Measurements from ENCODE around the gene EYS. TPM values are rescaled to one million over a fixed set of nuclear protein-coding genes. Genes with fewer than 3 reads are reported as not detected.

EYS gene
- total and polyA plus RNA-seq, 9 of the 15 experiments (the other 6 are each of a cell fraction or from before 2014, with no cell fraction given): 0.03 to 0.36 (median 0.10) TPM; not detected in 2

DNA sequence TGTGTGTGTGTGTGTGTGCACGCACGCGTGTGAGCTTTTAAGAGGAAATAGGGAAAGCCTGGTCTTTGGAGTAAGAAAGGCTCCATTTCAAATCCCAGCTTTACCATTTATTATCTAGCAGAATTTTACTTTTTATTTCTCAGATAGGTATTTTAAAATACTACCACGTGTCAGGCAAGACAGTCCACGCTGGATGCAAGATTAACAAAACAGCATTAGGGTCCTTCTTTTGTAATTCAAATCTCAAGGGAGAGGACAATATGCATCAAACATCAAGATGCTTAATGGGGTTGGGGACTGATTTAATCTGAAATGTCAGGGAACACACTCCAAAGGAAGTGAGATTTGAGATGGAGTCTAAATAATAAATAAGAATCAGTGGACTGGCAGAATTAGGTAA, 1302.6 kb downstream of the EYS start:
- no peak for DNase-seq (ENCODE audit: extremely low read depth in 1 of 4, low spot score in 3 of 4)
- Histone ChIP-seq H3K27me3 (ENCODE audit: control insufficient read depth in 2 of 2, insufficient read depth in 2 of 2, low read length in 2 of 2) (no peaks in the 10 kb centered on the region), H3K27ac (ENCODE audit: extremely low read depth, low read depth, low read length) (no peak overlapping the region), H4K20me1 (replicated peaks; ENCODE audit: control insufficient read depth, insufficient read depth, low read length) (no peaks in the 10 kb centered on the region), H2AFZ (ENCODE audit: low read depth, low read length) (no peak overlapping the region), H3K79me2 (ENCODE audit: control insufficient read depth, insufficient read depth, low read length) (no peaks in the 10 kb centered on the region), H3K9ac (ENCODE audit: insufficient read depth in 1 of 2, low read depth in 2 of 2, low read length in 2 of 2) (no peak overlapping the region), H3K36me3 (ENCODE audit: control insufficient read depth, insufficient read depth, low read length) (no peaks in the 10 kb centered on the region), H3K4me2 (ENCODE audit: insufficient read depth, low read length) (no peak overlapping the region), H3K9me3 (replicated peaks; ENCODE audit: control insufficient read depth, insufficient read depth, low read depth, low read length) (no peaks in the 10 kb centered on the region; the same call in 1 of the 2 replicates), H3K4me1 (replicated peaks in 1 of 2; ENCODE audit: control insufficient read depth in 2 of 2, insufficient read depth in 2 of 2, low read length in 2 of 2) (no peaks in the 10 kb centered on the region), H3K9me1 (ENCODE audit: control insufficient read depth, insufficient read depth, low read length) (no peaks in the 10 kb centered on the region), H3K4me3 (no peak overlapping the region)
- CTCF ChIA-PET (ENCODE audit: low intra/inter-chr PET ratio): no interaction called here
- in situ Hi-C loops (cut with MboI): no loop called here
- ATAC-seq: no peak
- POLR2A ChIA-PET: no interaction called here
- BruUV-seq (replicated peaks): no TSS peak
- no peak for TF ChIP-seq SRSF9 (IDR thresholded peaks at IDR 0.05; ENCODE audit: borderline replicate concordance, low read depth, low read length)
- no peak for TF ChIP-seq ZNF174 (CRISPR knock-in tag; IDR thresholded peaks at IDR 0.05)
- TF ChIP-seq HLTF (IDR thresholded peaks at IDR 0.05): no peak
- no peak for TF ChIP-seq PHTF2 (CRISPR knock-in tag; IDR thresholded peaks at IDR 0.05)
- no peak for TF ChIP-seq ZBTB7A (IDR thresholded peaks at IDR 0.05; ENCODE audit: borderline replicate concordance, control insufficient read depth, low read depth, low read length)
- TF ChIP-seq ZNF785 (CRISPR knock-in tag; IDR thresholded peaks at IDR 0.05): no peak
- TF ChIP-seq ZNF41 (CRISPR knock-in tag; conservative IDR thresholded peaks at IDR 0.05): no peak
- TF ChIP-seq HDAC3 (IDR thresholded peaks at IDR 0.05; ENCODE audit: borderline replicate concordance, partially characterized antibody): no peak
- no peak for TF ChIP-seq POLR2H (tag; IDR thresholded peaks at IDR 0.05; ENCODE audit: low read depth)
- no peak for TF ChIP-seq CBFA2T2 (conservative IDR thresholded peaks at IDR 0.05)
- no peak for TF ChIP-seq SMARCC2 (IDR thresholded peaks at IDR 0.05; ENCODE audit: low read depth)
- TF ChIP-seq, protein P1, sequence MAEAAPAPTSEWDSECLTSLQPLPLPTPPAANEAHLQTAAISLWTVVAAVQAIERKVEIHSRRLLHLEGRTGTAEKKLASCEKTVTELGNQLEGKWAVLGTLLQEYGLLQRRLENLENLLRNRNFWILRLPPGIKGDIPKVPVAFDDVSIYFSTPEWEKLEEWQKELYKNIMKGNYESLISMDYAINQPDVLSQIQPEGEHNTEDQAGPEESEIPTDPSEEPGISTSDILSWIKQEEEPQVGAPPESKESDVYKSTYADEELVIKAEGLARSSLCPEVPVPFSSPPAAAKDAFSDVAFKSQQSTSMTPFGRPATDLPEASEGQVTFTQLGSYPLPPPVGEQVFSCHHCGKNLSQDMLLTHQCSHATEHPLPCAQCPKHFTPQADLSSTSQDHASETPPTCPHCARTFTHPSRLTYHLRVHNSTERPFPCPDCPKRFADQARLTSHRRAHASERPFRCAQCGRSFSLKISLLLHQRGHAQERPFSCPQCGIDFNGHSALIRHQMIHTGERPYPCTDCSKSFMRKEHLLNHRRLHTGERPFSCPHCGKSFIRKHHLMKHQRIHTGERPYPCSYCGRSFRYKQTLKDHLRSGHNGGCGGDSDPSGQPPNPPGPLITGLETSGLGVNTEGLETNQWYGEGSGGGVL (CRISPR knock-in tag; IDR thresholded peaks at IDR 0.05): no peak
- TF ChIP-seq, protein P2, sequence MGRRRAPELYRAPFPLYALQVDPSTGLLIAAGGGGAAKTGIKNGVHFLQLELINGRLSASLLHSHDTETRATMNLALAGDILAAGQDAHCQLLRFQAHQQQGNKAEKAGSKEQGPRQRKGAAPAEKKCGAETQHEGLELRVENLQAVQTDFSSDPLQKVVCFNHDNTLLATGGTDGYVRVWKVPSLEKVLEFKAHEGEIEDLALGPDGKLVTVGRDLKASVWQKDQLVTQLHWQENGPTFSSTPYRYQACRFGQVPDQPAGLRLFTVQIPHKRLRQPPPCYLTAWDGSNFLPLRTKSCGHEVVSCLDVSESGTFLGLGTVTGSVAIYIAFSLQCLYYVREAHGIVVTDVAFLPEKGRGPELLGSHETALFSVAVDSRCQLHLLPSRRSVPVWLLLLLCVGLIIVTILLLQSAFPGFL (CRISPR knock-in tag; IDR thresholded peaks at IDR 0.05): no peak
- no peak for TF ChIP-seq CHD4 (IDR thresholded peaks at IDR 0.05; ENCODE audit: insufficient read depth, insufficient replicate concordance, low read depth, low read length, poor library complexity, severe bottlenecking)
- TF ChIP-seq ZBTB1 (CRISPR knock-in tag; IDR thresholded peaks at IDR 0.05; ENCODE audit: borderline replicate concordance, low read depth): no peak
- no peak for TF ChIP-seq GABPB2 (CRISPR knock-in tag; conservative IDR thresholded peaks at IDR 0.05)
- no peak for TF ChIP-seq RFX5 (IDR thresholded peaks at IDR 0.05; ENCODE audit: low read depth, low read length)
- TF ChIP-seq ZNF507 (tag; conservative IDR thresholded peaks at IDR 0.05): no peak
- TF ChIP-seq ZNF316 (IDR thresholded peaks at IDR 0.05): no peak
- 0% methylated on average over 5 of the region's 5 CpGs for WGBS (ENCODE audit: insufficient coverage, low coverage, missing lambda C conversion rate)
- no peak for FAIRE-seq
- intact Hi-C loops (cut with micrococcal nuclease): no loop called here
